ENCODE measurements around the gene ZNF277. TPM values are rescaled to one million over a fixed set of nuclear protein-coding genes. Genes with fewer than 3 reads are reported as not detected.
"Not testable (repeated sequence)": the region's sequence is repeated elsewhere in the genome, so short reads cannot be mapped to it uniquely, and the experiment has no call there.

ZNF277 gene
- total RNA-seq, 1 donor from 2014 or later = 21.6 TPM

DNA sequence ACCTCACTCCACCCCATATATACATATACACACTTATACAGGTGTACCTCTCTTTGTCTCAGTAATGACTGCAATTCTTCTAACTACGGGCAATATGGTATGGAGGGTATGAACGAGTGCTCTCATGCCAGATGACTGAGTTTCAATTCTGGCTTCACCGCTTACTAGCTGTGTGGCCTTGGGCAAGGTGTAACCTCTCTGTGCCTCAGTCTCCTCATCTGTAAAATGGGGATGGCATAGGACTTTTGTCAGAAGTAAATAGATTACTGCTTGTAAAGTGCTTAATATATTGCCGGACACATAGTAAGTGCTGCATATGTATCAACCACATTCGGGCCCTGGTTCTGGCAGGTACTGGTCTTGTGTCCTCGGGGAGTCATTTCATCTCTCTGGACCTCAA is 183.7 kb downstream of the ZNF277 start:
- no peak overlapping the region for H3K27ac ChIP-seq
- no peaks in the 10 kb centered on the region for H3K27me3 ChIP-seq
- intact Hi-C loops (cut with DNase I) = no loop called here
- no peaks in the 10 kb centered on the region for H3K36me3 ChIP-seq
- H3K9me3 ChIP-seq = no peaks in the 10 kb centered on the region
- no peak overlapping the region for H3K4me3 ChIP-seq
- TF ChIP-seq, protein P1, sequence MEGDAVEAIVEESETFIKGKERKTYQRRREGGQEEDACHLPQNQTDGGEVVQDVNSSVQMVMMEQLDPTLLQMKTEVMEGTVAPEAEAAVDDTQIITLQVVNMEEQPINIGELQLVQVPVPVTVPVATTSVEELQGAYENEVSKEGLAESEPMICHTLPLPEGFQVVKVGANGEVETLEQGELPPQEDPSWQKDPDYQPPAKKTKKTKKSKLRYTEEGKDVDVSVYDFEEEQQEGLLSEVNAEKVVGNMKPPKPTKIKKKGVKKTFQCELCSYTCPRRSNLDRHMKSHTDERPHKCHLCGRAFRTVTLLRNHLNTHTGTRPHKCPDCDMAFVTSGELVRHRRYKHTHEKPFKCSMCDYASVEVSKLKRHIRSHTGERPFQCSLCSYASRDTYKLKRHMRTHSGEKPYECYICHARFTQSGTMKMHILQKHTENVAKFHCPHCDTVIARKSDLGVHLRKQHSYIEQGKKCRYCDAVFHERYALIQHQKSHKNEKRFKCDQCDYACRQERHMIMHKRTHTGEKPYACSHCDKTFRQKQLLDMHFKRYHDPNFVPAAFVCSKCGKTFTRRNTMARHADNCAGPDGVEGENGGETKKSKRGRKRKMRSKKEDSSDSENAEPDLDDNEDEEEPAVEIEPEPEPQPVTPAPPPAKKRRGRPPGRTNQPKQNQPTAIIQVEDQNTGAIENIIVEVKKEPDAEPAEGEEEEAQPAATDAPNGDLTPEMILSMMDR (IDR thresholded peaks at IDR 0.05) = no peak
- TF ChIP-seq POLR2AphosphoS5 (IDR thresholded peaks at IDR 0.05; ENCODE audit: insufficient read depth in 1 of 2, low read depth in 1 of 2) (no peak), POLR2A (IDR thresholded peaks at IDR 0.05) (no peak)
- no peak for DNase-seq (ENCODE audit: extremely low spot score in 2 of 2)
- H3K4me1 ChIP-seq = peaks cover 5% of the 10 kb centered on the region

DNA sequence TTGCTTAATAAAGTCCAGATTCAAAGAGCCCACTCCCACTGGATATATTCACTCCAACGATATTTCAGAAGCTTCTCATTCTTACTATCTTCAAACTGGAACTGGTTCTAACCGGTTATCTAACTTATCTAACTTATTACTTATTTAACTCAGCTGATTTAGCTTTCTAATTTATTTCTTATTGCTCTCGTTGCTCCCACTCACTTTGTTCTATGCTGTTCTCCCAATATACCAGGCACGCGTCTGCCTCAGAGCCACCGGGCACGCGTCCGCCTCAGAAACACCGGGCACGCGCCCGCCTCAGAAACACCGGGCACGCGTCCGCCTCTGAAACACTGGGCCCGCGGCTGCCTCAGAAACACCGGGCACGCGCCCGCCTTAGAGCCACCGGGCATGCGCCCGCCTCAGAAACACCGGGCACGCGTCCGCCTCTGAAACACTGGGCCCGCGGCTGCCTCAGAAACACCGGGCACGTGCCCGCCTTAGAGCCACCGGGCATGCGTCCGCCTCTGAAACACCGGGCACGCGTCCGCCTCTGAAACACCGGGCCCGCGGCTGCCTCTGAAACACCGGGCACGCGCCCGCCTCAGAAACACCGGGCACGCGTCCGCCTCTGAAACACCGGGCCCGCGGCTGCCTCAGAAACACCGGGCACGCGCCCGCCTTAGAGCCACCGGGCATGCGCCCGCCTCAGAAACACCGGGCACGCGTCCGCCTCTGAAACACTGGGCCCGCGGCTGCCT is 184.8 kb downstream of the ZNF277 start:
- intact Hi-C loops (cut with DNase I); DNase-seq (ENCODE audit: extremely low spot score in 2 of 2): not testable (repeated sequence)
- peak overlapping the region; percentile 49 to 55 for H3K4me3 ChIP-seq

DNA sequence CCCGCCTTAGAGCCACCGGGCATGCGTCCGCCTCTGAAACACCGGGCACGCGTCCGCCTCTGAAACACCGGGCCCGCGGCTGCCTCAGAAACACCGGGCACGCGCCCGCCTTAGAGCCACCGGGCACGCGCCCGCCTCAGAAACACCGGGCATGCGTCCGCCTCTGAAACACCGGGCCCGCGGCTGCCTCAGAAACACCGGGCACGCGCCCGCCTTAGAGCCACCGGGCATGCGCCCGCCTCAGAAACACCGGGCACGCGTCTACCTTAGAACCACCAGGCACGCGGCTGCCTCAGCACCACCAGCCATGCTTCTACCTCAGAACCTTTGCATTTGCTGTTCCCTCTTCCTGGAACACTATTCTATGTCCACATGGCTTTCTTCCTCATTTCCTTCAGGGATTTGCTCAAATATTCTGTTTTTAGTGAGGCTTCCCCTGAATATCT is 185.4 kb downstream of the ZNF277 start:
- H3K36me3 ChIP-seq; intact Hi-C loops (cut with DNase I); DNase-seq (ENCODE audit: extremely low spot score in 2 of 2); H3K9me3 ChIP-seq; H3K27me3 ChIP-seq; H3K4me1 ChIP-seq: not testable (repeated sequence)
- Histone ChIP-seq H3K4me3 (peak overlapping the region; percentile 49 to 55), H3K27ac (peak overlapping the region; percentile 67)

More for the DNA sequence above, 184.8 kb downstream of the ZNF277 start:
- peak overlapping the region; percentile 67 for H3K27ac ChIP-seq
- H3K27me3 ChIP-seq, H3K9me3 ChIP-seq, H3K4me1 ChIP-seq, H3K36me3 ChIP-seq: not testable (repeated sequence)

Other genes with a start within 250 kb of the ZNF277 start
- 40.3 TPM for gene DOCK4, start 296 bp upstream of the ZNF277 start, total RNA-seq
- 70.2 TPM for gene IFRD1, start 243.8 kb downstream of the ZNF277 start, total RNA-seq

Measured in vagina (tissue), 2 donors.